GM12873 (cell line): ENCODE data around the gene NUAK2.

ENCODE experiments used
- CTCF ChIP-seq: IDR thresholded peaks from 2 replicates; pipeline ENCODE4 v1.5.1; 2012; ENCODE audit warnings: low read depth, mild to moderate bottlenecking, moderate library complexity, low read length, control low read depth; ENCODE audit not compliant: insufficient read depth; ENCODE audit errors: missing control alignments

Gene NUAK2

GRCh38 chr1:205344066-205344928, 22.8 kb upstream of the NUAK2 start:
- TF ChIP-seq CTCF, result no peak

DNA sequence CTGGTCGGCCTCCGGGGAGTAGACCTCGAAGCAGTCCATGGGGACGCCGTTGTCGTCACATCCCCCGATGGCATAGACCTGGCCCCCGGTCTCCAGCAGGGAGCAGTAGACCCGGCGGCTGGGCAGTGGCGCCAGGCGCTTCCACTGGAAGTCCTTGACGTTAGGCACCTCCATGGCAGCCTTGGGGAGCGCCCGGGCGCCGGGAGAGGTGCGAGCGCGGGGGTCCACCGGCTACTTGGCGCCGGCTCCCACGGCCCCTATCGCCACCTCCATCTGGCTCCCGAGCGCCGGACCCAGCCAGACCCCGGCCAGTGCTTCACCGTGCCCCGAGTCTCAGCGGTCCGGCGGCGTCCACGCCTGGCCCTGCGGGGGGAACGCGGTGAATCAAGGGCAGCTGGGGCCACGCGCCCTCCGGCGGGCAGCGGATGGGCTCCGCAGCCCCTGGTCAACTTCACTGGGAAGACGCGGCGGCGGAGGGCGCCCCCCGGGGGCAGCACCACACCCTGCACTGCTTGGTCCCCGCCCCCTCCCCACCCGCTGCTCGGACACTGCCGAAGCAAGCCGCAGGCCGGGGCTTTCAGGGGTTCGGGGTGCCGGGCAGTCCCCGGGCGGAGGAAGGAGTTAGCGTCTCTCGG, 22.0 kb upstream of the NUAK2 start:
- TF ChIP-seq CTCF, result no peak

DNA sequence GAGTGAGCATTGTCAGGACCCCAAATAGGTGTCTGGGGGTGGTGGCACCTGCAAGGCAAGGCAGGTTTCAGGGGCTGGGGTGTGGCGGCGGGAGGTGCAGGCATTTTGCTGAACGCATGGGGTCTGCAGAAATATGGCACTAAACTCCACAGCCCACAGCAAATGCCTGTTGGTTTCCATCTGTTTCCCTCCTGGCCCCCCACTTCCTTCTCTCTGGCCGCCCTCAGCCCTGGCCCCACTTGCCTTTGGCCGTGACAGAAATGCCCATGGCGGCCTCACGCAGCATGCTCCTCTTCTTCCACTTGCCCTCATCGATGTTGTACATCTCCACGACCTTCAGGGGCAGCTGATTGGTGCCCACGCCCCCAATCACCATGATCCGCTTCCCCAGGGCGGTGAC, 21.4 kb upstream of the NUAK2 start:
- TF ChIP-seq CTCF, result no peak

DNA sequence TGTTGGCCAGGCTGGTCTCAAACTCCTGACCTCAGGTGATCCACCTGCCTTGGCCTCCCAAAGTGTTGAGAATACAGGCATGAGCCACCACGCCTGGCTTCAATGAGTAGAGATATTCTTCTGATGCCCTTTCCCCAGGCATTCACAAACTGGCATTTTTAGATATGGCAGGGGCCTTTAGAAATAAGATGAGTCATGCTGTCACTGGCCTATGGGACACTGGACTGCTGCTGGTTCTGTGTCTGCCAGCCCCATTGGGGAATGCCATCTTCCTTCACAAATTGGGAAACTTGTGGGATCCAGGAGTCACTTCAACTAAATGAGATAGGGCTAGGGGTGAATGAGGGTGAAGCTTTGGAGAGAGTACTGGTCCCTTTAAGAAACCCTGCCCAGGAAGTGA, 19.1 kb upstream of the NUAK2 start:
- no peak for TF ChIP-seq CTCF

GRCh38 chr1:205339717-205340116, 18.2 kb upstream of the NUAK2 start:
- no peak for TF ChIP-seq CTCF

DNA sequence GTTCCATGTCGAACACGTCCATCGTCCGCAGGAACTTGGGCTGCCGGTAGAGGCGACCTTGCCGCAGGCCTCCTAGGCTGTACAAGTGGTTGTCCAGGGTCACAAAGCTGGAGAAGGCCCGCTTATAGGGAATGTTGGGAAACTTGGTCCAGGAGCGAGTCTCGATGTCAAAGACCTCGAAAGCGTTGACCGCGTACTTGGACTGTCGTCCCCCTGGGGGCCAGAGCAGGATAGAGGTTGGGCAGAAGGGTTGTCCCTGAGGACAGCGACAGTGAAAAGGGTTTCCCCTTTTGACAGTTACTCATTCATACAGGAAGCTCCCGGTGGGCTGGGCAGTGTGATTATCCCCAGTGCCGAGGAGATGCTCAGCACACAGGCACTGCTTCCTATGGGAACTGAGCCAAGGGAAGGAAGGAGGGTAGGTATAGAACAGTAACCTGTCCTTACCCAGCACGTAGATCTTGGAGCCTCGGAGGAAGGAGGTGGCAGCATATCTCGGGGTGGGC, 17.7 kb upstream of the NUAK2 start:
- no peak for TF ChIP-seq CTCF

- TF ChIP-seq CTCF, result no peak
Observed at GRCh38 chr1:205338011-205338410, 16.5 kb upstream of the NUAK2 start.
